Esophagus mucosa (tissue), 1 donor: ENCODE results near the gene RCBTB2. TPM values are rescaled to one million over a fixed set of nuclear protein-coding genes. Genes with fewer than 3 reads are reported as not detected.

ENCODE experiments used
- ATAC-seq: fragments of 200-7000 bp; cut with Tn5 transposase; one replicate; pipeline ENCODE4 v1.9.1; 2020
- total RNA-seq: library from RNA; stranded (reverse); gene quantifications from one replicate; pipeline ENCODE4 v1.2.4, GENCODE V29; 2023
- donor health status: DM: yes; HTN: yes; CAD: no.

RCBTB2 gene
- total RNA-seq, 1 donor from 2014 or later = 10.3 TPM

DNA sequence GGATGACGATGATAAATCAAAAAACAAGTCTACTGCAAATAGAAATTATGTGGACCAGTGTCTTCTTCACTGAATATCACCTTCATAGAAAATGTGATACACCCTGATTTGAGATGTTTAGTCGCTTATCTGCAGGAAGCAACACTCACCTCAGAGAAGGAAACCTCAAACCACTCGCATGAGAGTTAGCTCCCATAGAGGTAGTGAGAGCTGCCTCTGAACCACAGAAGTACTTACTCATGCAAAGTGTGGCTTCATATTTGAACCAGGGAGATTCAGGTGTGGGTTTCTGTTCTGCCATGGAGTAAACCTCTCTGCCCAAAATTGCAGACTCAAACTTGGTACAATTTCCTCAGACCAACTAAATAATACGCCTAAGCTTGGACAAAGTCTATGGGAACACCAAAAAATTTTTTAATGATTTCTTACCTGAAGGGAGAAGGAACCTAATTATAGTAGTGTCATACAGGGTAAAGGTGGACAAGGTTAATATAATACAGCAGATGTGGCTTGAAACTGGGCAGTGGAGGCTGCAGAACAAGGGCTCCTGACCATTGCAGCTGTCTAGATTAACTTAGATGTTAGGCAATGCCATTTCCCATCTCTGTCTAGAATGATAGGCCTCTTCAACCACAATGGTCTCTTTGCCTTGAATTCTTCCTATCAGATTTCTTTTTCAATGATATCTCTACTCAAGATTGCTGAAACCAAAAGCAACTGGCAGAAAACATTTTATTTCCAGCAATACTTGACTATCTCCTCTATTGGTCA is 29.6 kb upstream of the RCBTB2 start:
- ATAC-seq = peak; percentile 67

DNA sequence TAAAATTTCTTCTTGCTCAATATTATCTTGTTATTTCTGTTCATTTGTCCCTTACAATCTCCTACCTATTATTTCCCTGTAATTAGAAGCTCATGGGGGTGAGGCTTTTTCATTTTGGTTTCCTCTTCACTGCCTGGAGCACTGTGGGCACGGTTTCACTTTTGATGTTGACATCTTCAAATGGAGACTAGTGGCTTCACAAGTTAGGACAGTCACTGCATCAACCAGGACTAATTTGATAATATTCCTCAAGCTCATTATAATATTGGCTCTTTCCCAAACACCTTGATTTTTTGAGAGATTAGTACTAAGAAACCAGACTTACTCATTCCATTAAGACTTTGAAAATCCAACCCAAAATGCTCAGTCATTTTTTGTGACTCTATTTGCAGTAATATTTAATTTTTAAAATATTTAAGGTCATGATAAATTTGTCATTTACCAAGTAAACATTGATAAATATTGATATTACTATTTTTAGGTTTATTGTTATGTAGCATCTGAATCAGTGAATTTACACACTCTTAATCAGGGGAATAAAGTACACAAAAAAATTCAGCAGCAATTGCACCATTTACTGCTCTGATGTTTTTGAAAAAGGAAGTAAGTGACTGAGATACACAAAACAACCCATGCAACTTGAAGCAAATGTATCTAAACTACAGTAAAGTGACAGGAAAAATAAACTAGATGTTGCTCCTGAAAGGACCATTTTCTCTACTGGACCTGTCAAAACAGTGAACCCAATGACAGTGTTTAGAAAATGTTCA is 28.8 kb upstream of the RCBTB2 start:
- ATAC-seq = no peak

DNA sequence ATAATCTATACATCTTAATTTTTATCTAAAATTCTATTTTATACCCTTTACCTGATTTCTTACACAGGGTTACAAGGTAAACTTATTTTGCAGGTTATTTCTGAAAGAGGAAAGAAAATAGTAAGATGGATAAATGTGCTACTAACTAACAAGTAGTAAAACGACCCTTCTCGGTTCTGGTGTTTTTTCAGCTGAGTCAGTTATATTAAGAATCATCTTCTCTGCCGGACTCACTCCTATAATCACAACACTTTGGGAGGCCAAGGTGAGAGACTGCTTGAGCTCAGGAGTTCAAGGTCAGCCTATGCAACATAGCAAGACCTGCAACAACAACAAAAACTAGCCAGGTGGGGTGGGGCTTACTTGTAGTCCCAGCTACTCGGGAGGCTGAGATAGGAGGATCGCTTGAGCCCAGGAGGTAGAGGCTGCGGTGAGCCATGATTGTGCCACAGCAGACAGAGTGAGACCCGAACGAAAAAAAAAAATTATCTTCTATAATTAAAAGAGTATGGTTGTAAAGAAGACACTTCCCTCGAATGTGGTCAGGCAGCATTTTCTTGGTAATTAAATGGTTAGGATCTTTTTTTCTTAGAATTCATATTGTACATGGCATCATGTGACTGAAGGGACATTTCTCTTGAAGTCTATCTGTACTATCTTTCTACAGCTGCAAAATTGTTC is 27.9 kb upstream of the RCBTB2 start:
- no peak for ATAC-seq

DNA sequence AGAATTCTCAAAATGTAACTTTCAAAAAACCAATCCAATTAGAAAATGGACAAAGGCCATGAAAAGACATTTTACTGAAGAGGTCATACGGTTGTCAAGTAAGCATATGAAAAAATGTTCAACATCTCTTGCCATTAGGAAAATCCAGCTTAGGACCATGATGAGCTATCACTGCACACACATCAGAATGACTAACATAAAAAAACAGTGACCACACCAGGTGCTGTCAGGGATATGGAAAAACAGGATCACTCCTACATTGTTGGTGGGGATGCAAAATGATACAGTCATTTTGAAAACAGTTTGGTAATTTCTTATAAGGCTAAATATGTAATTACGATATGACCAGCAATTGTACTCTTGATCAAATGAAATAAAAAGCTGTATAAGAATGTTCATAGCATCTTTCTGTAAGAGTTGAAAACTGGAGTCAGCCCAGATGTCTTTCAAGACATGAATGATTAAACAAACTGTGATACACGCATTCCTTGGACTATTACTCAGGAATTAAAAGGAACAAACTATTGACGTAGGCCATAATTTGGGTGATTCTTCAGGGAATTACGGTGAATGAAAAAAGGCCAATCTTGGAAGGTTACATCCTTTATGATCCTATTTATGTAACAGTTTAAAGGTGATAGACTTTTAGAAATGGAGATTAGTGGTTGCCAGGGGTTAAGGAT is 26.9 kb upstream of the RCBTB2 start:
- ATAC-seq = no peak

DNA sequence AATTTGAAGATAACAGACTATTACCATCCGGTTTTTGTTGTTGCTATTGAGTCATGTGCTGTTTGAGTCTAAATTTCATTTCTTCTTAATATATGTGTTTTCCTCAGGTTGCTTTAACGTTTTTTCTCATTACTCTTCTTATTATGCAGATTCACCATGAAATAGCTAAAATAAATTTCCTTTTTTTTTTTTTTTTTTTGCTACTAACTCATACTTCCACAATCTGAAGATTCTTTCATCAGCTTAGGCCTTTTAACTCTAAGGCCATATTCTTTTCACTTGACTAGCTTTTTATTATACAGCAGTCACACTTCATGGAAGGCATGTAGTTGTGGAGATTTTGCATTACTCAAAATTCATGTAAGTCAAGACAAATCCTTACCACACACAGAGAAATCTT is 23.9 kb upstream of the RCBTB2 start:
- ATAC-seq = no peak

DNA sequence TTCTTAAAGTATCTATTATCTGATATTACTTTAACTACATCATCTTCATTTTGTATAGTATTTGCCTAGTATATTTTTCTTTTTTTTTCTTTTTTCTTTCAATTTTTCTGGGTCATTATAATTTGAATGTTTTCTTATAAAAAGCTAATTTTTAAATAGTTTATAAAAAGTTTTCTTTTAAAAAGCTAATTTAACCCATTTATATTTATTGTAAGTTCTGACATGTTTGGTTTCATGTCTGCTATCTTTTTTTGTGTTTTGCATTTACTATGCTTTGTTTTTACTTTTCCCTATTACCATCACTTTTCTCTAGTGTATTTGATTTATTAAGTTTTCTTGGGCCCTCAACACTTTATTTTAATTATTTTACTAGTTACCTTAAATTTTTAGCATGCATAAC is 22.6 kb upstream of the RCBTB2 start:
- no peak for ATAC-seq

DNA sequence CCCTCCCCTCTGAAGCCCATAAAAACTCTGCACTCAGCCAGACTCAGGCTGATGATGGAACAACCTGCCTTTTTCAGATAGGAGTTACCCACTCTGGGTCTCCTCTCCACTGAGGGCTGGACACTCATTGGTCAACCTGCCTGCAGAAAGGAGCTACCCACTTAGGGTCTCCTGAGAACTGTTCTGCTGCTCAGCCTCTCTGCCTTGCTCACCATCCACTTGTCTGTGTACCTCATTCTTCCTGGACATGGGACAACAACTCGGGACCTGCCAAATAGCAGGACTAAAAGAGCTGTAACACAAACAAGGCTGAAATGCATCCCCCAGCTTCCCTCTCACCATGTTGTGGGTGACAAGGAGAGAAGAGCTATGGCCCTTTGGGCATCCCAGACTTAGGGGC is 18.4 kb upstream of the RCBTB2 start:
- ATAC-seq = no peak

DNA sequence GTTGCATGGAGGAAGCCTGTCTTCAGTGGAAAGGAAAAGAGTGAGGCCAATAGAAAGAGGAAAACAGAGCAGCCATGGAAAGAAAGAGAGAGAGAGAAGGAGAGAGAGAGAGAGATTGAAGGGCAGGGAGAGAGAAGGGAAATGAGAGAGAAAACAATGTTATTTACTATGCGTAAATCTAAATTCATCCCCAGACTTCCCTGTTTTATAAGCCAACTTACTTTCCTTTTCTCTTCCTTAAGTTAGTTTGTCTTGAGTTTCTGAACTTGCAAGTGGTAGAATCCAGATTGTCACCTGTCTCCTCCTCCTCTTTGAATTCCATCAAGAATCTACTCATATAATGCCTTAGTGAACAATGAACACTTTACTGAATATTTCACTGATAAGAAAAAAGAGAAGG is 16.8 kb upstream of the RCBTB2 start:
- no peak for ATAC-seq

DNA sequence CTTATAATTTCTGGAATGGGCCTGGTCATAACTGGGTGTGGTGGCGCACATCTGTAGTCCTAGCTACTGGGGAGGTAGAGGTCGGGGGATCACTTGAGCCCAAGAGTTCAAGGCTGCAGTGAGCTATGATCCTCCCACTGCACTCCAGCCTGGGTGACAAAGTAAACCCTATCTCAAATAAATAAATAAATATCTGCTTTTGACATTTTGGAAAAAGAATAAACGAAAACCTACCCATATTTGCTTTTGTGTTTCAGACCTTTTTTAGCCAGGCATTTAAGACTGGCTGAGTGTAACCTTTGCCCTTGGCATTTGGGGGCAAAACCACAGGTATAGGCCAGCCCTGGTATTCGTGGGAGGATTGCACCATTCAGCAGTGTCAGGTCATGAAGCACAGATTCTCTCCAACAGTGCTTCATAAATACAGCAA is 14.8 kb upstream of the RCBTB2 start:
- ATAC-seq = no peak

DNA sequence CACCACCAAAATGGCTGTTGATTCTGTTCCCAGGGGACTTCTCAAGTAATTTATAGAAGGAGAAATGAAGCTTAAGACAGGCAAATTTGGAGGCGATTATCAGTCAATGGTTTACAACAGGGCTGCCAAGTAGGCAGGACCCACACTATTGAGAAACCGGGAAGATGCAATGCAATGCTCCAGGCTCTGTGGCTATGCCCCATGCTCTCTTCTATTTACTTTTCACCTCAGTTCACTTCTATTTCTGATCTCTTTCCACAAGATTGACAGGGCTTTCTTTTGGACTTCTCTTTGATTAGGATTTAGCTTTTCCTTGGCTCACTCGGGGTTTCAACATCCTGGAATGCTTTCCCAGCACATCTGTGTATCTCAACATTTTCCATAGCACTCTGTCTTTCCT is 12.7 kb upstream of the RCBTB2 start:
- ATAC-seq = no peak

DNA sequence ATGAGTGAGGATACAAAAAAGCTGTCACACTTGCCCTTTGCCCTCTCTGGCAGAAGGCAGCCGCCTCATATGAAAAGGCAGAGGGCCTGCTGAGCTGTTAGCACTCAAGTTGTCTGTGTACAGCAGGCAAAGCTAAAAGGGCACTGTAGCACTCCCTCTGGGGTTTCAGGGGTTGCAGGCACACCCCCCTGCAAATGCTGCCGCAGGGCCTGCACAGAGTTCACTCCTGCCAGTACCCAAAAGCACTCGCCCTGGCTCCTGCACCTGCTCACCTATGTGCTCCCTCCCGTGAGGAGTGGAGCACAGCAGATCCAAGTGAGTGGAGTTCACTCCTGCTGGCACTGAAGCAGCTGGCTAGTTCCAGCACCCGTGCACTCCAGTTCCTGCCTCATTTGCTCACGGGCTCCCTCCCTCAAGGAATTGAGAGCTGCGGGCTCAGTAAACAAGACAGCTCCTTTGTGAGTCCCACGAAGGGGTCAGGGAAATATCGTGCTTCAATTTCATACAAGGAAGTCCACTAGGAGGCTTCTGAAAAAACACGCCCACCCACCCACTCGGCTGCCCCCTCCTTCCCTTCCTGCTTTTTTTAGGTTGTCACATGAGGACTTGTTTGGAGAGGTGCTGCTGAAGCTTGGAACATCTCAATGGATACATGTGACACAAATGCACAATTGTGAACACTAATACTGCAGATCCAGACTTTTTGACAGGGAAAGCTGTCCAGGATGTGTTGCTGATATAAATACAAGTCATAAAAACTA is 9.9 kb upstream of the RCBTB2 start:
- ATAC-seq = peak; percentile 63

DNA sequence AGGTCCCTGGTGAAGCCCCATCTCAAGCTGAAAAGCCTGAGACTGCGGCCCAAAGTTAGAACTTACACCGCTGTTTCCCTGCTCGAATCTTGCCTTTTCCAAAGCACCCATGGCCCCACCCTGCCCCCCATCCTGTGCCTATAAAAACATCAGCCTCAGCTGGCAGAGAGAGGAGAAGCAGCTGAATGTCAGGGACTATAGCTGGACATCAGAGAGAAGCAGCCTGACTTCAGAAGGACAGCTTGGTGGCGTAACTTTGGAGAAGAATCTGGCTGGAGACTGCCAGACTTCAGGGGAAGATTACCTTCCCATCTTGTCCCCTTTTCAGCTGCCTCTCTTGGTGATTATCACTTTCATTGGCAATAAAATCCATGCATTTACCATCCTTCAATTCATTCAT is 9.3 kb upstream of the RCBTB2 start:
- no peak for ATAC-seq

DNA sequence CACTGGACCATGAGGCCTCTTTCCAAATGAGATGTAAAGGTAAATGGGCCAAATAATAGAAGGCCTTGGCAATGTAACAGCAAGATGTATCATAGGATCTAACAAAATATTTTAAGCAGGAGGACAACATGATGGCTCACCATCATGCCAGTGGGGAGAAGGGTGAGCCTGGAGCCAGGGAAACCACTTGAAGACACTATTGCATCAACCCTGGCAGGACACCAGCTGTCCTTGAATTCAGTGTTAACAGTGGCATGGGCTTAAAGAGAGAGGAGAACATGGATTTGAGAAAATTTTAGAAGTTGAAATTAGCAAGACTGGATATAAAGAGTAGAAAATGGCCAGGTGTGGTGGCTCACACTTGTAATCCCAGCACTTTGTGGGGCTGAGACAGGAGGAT is 6.7 kb upstream of the RCBTB2 start:
- ATAC-seq = no peak

DNA sequence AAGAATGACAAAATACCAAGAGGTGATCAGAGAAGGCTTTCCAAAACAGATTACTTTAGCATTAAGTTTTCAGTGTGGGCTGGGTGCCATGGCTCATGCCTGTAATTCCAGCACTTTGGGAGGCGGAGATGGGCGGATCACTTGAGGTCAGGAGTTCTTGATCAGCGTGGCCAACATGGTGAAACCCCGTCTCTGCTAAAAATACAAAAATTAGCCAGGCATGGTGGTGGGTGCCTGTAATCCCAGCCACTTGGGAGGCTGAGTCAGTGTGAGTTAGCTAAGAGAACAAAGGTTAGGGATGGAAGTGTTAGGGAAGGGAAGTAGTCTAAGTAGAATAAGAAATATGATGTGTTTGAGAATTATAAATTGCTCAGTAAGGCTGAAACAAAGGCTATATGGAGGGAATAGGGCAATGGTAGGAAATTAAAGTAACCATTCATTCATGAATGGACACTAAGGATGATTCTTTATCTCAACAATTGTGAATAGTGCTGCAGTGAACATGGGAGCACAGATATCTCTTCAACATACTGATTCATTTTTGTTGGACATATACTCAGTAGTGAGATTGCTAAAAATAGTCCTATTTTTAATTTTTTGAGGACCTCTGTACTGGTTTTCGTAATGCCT is 3.9 kb upstream of the RCBTB2 start:
- no peak for ATAC-seq

DNA sequence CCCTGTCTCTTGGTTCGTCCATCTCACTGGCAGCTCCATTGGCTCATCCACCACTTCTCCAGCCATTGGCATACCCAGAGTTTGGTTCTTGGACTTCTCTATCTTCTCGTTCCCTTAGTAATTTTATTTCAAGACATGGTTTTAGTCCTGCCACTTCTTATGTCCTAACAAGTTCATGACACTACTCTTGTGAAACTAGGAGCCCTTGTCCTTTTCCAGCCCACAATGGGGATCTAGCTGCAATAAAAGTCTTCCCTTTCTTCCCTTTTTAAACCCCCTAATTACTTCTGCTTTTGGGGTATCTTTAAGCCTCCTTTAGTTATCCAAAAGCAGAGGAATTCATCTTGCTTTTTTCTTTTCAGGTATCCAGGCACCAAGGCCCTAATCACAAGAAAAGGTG is 2.9 kb upstream of the RCBTB2 start:
- ATAC-seq = no peak

DNA sequence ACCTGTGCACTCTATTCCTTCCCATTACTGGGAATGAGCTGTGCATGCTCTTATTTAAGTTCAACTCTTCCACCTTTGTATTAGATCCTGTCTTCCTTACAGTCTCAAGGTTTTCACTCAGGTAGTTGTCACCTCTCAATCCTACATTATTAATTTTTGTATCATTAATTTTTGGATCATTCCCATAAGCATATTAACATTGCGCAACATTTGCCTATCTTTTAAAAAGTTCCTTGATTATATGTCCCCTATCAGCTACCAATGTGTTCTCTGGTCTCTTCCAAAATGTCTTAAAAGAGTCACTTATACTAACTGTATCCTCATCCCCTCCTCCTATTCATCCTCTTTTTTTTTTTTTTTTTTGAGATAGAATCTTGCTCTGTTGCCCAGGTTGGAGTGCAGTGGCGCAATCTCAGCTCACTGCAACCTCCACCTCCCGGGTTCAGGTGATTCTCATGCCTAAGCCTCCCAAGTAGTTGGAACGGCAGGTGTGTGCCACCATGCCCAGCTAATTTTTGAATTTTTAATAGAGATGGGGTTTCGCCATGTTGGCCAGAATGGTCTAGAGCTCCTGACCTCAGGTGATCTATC is 2.1 kb upstream of the RCBTB2 start:
- no peak for ATAC-seq

DNA sequence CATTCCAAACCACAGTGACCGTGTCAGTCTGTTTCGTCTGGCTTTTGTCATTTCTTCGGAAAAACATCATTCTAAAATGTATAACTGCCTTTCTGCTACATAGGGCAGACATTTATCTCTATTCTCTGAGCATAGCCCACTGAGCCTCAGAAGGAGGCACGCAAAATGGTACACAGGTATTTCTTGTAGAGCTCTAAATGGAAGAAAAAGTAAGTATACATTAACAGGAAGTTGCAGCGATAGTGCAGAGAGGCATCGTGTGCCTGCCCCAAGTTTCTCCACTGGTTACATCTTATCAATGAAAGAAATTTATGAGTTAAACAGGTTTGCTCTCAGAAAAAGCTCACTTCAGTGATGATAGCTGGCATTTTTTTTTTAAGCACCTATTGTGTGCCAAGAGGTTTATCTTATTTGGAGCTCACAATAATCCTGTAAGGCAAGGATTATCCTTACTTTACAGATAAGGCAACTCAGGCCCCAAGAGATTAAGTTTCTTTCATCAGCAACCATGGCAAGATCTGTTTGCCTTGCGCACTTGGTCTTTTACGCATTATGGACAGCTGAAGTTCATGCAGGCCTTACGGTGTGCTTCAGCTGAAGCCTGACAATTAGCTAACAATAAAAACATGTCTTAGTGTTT is 1.2 kb upstream of the RCBTB2 start:
- no peak for ATAC-seq

DNA sequence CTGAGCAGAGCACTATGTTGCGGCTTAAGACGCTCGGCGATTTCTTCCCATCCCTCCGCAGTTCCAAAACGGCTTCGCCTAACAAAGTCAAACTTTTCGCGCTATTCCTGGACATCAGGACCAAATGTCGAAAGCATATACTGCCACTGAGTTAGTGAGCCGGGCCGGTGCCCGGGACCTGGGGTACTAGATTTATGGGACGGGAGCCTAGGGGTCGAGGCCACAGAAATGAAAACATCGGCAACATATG is 699 bp downstream of the RCBTB2 start:
- ATAC-seq = peak; percentile 5

DNA sequence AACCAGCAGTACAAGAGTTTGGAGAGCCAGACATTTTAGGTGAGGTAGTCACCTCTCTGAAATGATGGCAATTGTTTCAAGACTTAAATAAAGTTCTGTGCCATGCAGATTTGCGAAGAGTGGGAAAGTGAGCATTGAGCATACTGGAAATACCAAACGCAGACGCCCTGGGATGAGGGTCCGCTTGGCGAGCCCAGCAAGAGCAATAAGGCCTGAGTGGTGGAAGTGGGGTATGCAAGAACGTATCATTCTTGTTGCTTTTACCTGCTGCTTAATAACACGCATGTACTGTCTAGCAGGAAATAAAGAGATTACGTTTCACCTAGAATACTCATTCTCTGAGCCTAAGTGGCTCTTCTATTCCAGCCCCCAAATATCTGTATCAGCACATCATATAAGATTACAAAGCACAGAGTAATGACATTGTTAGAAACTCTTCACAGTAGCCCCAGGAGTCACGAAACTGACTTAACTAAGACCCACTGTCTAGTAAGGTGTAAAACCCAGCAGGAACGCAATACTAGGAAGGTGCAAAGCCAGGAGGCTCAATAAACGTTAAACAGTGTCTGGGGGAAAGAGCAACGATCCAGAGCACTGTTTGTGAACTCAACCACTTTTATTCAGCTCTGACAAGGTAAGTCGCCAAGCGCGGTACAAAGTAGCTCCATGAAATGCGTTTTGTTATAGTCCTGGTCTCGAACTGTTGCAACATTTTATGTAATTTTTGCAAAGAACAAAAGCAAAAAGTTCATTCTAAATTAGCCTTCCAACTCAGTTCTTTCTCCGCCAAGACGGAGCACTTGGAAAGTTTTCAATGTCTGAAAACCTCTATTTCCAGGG is 1.2 kb downstream of the RCBTB2 start:
- no peak for ATAC-seq

DNA sequence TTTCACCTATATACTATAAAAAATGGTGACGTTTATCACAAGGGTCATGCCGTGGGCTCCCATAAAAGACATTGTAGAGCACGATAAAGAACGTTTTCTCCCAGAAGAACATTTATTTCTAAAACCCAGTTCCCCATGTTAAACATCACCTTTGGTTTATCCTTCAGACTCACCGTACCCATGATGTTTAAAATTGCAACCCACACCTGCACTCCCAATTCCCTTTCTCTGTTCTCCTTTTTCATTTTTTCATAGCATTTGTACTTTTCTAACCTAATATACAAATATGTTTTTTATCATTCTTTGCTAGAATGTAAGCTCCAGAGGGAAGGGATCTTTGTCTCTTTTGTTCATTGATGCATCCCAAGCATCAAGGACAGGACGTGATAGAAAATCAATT is 2.0 kb downstream of the RCBTB2 start:
- ATAC-seq = no peak
